GM18499 (cell line): ENCODE measurements around the gene CLEC16A.

Source experiments
- ATAC-seq: cut with Tn5 transposase; IDR thresholded peaks from one replicate; pipeline ENCODE4 v1.9.1; 2021; ENCODE audit warnings: moderate number of reproducible peaks; ENCODE audit not compliant: insufficient read depth, unreplicated experiment

CLEC16A gene

DNA sequence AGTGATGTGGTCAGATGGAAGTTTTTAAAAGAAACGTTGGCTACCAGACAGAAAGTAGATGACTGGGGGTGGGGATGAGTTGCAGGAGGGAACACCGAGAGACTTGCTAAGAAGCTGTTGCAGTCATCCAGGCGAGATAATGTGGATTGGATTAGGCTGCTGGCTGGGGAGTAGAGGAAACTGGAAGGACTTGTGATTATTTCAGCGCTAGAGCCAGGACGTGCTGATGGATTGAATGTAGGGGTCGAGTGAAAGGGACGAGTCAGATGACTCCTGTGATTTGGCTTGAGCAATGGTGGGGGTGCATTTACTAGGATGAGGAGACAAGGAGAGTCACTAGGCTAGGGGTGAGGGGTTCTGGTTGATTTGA, 88.5 kb downstream of the CLEC16A start:
- ATAC-seq, result no peak

DNA sequence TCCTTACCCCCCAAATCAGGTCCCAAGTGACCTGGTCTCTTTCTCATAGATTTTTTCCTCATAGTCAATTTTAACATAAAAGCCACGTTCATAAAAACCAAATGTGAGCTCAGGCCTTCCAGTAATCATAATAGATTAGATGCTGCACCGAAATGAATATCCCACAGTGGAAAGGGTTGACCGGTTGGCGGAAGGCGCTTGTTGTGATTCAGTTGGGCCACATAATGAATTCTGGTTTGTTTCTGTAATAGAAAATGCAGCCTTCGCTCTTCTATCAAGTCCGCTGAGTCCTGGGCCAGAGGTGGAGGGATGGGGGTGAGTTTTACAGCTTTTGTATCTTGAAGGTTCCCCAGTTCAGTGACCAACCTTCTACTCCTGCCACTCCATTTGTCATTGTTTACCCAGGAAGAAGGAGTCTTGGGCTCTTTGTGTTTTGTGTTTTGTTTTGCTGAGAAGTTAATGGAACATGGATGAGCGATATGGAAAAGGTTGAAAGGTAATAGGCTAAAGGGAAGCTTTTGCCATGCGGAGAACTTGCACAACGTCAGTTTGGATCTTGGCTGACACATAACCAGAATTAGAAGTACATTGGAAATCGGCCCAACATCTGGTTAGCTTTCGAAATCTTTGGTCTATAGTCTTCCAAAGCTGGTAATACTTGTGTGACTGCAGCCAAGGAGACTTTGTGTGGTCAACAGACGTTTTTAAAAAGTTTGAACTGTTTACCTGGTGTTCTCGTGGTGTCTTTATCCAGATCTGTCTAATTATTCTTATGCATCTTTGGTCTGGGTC, 89.5 kb downstream of the CLEC16A start:
- ATAC-seq, result no peak

DNA sequence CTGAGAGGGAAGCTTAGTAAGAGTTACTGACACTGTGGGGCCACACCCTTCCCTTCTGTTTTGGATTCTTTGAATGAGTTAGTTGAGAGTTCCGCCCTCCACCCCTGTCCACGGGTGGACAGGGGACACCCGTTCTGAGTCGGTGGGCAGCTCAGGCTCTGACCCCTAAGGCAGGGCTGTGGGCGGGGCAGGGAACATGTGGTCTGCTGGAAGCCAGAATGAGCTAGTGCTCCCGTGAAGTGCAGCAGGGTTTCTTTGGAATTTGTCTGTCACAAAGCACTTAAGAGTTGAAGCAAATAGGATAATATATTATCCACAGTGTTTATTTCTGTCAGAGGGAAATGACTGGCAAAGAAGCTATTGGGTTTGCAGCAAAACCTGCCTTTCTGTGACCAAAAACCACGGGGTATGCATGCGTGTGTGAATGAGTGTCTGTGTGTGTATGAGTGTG, 90.1 kb downstream of the CLEC16A start:
- no peak for ATAC-seq

DNA sequence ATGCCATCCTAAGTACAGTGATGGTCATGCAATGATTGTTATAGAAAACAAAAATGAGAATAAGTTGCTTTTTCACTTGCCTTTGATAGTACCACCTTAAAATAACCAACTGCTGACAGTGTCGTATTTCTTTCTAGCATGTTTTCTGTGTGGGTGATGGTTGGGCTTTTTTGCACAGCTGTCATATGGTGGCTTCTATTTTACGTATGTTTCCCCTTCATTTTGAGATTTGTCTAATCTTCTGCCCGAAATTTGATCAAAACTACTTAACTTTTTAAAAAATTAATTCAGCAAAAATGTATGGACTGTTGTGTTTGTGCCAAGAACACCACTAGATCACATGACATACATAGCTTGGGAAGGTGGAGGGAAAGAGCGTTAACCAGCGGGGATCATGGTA, 90.7 kb downstream of the CLEC16A start:
- ATAC-seq, result no peak

DNA sequence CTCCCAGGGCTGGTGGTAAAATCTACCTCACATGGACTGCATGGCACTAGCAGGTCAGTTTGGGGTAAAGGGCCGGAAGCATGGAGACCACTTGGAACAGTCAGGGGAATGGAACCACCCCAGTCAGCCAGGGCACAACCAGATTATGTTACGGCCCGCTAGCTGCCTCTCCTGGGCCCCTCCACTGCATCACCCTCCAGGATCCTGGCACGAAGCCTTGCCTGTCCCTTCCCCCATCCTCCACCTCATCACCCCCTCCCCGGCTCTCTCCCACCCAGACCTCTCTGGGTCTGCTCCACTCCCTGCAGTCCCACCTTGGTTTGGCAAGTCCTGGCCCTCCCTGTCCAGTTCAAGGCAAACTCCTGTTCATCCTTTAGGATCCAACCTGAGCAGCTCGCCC, 91.7 kb downstream of the CLEC16A start:
- no peak for ATAC-seq

DNA sequence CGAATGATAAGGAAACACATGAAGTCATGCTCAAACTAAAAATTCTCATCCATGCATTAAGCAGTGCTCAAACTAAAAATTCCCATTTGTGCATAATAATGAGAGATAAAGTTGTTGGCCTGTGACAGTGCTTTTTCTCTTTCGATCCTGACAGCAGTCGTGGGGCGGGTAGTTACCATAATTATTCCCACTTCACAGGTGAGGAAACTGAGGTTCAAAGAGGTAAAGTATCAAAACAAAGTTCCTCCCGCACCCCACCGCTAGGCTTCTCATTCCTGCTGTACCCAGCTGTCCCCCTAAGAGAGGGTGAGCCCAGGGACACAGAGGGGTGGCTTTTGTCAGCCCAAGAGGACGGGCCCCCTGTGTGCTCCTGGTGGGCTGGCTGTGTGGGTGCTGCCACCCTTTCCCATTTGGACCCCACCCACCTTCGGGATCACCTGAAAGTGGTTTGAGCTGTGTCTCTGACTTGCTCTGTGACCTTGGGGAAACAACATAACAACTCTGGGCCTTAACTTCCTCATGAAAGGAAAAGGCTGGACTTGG, 92.6 kb downstream of the CLEC16A start:
- no peak for ATAC-seq

DNA sequence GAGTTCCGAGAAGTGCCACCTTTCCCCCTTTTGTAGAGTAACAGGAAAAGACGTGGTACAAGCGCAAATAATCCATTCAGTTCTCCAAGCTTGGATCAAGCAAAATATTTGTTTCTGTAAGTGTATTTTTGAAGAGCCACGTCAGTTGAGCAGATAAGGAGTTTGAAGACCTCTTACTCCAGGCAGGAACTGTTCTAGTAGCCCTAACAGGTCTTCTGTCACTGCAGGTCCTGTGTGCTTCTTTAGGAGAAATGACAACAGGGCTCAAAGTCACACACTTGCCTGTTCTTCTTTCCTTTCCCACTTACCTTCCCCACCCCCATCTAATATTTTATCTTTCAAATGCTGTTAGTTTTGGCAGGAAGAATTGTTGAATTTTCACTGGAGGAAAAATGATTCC, 93.9 kb downstream of the CLEC16A start:
- ATAC-seq, result no peak

DNA sequence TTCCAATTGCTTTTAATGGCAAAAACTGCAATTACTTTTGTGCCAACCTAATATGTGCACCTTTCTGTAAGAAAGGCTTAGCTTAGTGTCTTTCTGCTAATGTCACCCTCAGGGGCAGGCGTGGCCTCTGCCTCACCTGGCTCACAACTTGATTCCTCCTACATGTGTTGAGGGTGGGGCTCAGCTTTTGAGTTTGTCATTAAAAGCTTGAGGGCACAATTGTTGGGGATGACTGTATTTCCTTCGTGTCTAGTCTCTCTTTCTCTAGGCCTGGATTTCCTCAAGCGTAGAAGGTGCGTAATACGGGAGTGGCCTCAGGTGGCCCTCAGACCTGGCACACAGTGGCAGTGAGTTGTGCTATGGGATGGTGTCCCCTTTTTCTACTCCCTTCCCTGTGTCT, 94.4 kb downstream of the CLEC16A start:
- ATAC-seq, result no peak

DNA sequence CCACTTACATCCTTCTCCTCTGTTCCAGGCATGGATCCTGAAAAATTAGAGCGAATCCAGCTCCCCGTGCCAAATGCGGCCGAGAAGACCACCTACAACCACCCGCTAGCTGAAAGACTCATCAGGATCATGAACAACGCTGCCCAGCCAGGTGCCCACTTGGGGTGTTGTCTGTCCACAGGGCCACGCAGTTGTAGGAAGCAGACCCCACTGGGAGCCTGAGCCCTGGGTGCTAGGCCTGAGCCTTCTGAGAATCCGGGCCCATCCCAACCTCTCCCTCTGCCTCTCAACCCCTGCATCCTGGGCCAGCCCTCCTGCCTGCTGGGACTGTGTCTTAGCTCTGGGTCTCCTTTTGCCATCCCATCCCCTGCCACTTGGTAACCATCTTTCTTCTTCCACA, 95.4 kb downstream of the CLEC16A start:
- ATAC-seq, result no peak

DNA sequence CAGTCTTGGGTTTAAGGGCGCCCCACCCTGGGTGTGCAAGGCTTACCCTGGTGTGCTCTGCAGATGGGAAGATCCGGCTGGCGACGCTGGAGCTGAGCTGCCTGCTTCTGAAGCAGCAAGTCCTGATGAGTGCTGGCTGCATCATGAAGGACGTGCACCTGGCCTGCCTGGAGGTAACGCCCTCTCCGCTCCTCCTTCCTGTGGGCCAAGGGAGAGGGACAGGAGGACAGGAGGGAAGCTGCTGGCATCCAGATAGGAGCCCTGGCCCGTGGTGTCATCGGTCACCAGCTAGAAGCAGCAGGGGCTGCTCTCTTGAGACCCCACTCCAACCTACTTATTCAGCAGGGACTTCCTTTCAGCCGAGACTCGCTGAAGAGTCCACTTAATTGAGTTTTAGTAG, 97.8 kb downstream of the CLEC16A start:
- ATAC-seq, result no peak

DNA sequence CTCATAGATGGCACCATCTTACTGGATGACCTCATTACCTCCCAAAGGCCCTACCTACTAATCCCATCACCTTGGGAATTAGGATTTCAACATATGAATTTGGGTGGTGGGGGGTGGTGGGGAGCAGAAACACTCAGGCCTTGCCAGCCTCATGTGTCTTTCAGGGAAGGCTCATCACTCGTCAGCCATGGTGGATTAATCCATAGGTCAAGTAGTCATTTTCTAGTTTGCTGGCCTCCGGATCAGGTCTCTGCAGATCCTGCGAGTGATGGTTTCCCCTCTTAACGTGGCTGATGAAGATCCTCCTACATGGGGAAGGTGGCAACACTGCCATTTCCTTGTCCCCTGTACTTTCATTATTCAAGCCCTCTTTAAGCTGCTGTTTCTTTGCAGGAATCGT, 101.1 kb downstream of the CLEC16A start:
- no peak for ATAC-seq

DNA sequence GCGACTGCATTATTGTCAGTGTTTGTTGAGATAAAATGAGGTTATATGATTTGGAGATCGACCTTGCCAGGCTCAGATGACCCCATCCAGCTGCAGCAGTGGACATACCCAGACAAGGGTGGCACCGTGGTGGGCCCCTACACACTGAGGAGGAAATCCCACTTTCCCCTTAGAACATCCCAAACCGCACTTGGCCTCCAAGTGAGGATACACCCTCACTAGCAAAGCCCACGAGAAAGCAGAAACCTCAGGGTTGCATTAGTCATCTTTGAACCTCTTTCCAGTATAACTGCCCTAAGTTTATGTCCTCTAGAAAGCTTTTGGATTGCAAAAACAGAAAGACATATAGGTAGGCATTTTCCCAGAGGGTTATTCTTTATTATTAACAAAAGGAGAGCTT, 101.5 kb downstream of the CLEC16A start:
- ATAC-seq, result no peak

DNA sequence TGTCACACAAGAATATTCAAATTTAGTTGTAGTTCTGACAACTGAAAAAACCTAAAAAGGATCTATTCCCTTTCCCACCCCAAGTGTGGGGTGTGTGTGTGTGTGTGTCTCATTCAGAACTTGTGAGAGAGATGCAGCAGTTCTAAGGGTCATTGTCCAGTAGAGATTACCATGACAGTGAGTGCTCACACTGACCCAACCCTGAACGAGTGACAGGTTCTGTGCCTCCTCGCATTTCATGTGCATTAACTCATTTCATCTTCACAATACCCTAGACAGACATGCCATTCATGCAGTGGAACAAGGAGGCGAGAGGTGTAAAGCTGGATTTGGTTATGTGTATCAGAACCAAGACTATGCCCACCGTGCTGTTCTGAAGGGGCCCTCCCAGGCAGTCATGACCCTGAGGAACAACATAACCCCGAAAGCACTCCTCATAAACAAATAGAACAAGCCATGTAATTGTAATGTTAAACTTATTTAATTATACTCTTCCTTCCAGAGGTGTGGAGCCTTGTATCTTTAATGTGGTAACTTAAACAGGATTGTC, 102.1 kb downstream of the CLEC16A start:
- no peak for ATAC-seq

DNA sequence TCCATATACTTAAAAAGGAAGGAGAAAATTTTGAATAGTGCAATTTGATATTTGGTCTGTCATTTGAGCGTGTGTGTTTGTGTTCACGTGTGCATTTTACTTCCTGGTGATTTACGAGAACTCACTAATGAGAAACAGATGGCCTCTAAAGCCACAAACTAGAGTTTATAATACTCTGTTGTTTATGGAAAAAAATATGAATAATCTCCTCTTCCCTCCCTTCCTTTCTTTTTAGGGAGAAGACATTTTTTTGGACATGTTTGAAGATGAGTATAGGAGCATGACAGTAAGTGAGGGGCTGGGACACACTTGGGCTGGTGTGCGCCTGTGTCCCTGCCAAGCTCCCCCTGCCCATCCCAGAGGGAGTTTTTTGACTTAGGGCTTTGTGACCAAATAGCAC, 102.7 kb downstream of the CLEC16A start:
- no peak for ATAC-seq

DNA sequence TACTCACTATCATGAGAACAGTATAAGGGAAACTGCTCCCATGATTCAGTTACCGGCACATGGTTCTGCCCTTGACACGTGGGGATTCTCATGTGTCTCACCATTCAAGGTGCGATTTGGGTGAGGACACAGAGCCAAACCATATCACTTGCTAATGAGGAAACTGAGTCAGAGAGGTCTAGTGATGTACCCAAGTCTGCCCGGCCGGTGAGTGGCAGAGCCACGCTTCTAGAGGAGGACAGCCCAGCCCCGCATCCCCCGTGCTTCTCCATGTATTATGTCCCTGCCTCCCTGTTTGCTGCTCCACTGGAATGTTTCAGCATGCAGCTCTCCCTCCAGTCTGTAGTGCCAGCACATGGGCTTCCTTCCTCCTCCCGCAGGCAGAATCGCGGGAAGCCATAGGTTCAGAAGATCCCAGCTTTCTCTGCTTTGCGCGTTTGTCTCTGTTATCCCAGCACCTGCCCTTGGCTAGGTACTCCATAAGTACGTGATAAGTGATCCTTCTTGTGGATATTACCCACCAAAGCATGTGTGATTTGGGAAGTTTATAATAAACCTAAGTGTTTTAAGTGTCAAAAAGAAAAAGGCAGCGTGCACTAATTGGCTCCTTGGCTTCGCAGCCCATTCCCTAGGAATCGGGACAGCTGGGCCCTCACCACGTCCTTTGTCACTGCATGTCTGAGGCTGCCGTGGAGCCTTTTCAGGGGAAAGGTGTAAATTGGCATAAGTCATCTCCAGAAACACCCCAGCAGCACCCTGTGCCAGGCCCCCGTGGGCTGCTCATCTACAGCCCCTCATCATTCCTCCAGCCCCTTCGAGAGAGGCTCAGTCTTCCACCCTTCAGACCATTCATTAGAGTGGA, 103.8 kb downstream of the CLEC16A start:
- ATAC-seq, result no peak

DNA sequence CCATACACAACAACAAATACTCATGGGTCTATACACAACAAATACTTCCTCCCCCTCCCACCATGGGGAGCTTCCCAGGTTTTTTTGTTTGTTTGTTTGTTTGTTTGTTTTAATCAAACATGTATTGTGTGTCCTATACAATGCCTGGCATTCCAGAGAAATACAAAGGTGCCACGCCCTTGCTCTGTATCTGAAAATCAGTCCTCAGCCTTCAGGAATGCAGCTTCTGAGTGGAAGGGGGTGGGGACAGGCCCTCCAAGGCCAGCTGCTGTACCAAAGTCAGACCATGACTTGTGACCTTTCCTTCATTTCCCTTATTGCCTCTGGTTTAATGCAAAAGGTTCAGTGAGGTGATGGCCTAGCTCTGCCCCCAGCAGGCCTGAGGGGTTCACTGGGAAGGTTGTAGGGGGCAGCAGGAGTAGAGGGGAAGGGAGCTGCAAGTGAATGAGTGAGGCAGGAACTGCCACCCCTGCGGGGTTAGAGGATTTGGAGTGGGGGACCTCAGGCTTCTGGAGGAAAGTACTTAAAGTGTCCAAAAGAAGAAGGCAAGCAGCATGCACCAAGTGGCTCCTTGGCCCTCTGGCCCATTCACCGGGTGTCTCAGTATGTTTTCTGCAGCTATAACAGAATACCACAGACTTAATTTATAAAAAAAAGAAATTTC, 105.2 kb downstream of the CLEC16A start:
- no peak for ATAC-seq

DNA sequence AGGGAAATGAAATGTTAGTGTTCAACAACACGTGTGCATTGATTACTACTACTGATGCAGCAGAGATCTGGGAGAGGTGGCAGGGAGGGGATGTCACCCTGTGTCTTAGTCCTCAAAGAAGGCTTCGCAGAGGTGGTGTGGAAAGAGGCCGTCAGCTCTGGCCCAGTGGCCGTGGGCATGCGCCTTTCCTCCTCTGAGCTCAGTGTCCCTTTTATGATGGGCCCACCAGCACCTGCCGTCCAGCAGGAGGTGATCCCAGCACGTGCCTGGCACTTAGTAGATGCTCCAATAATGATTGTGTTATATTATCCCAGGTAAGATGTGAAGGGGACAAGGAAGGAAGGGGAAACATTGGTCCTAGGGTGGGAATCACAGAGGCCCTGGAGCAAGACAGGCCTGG, 106.2 kb downstream of the CLEC16A start:
- ATAC-seq, result no peak

DNA sequence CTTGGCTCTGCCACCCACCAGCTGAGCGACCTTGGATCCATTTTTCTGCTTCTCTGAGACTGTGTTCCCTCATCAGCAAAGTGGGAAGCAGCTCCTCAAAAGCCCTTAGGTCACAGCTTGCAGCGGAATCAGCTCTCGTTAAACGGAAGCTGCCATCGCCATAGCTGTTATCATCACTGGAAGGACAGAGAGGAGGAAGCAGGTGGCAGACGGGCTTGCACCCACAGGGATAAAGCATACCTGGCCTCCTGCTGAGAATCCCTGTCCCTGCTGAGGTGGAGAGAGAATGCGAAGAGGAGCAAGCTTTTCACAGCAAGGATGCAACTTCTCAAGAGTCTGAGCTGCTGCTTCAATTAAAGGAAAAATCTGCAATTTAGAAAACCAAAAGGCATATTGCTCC, 106.6 kb downstream of the CLEC16A start:
- no peak for ATAC-seq

DNA sequence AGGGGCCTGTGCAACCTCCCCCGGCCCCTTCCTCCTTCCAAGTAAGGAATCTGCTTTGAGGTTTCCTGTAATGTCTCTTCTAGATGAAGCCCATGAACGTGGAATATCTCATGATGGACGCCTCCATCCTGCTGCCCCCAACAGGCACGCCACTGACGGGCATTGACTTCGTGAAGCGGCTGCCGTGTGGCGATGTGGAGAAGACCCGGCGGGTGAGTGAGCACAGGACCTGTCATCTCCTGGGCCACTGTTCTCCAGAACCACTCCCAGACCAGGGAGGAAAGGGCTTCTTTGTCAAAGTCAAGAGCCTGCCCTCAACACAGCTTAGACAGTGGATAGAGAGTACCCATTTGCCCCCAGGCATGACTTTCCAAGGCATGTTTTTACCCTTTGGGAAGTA, 107.1 kb downstream of the CLEC16A start:
- ATAC-seq, result no peak
